Activated T-cell treated with anti-CD3 and anti-CD28 coated beads for 1 hour (primary cell): ENCODE data around the gene AGFG2.
"Not testable (repeated sequence)": the region's sequence is repeated elsewhere in the genome, so short reads cannot be mapped to it uniquely, and the experiment has no call there.

Experiments
- DNase-seq: peaks from one replicate; pipeline ENCODE4 v3.0.0-alpha.2; 2020; ENCODE audit warnings: low read depth

AGFG2 gene

GRCh38 chr7:100538654-100539435 lies at the start of gene AGFG2:
Gene AGFG2 (plus strand): TSS chr7:100539203. CDS start chr7:100539347, 144 bp downstream.
- peak; percentile 100 for DNase-seq

GRCh38 chr7:100489824-100490223 lies 49.2 kb upstream of the AGFG2 start:
- DNase-seq: no peak

GRCh38 chr7:100490483-100491191 lies 48.4 kb upstream of the AGFG2 start:
- DNase-seq: no peak

GRCh38 chr7:100491192-100491578 lies 47.8 kb upstream of the AGFG2 start:
- no peak for DNase-seq

GRCh38 chr7:100492738-100493475 lies 46.1 kb upstream of the AGFG2 start:
- DNase-seq: no peak

- peak; percentile 54 for DNase-seq
Observed at GRCh38 chr7:100493476-100494264, 45.3 kb upstream of the AGFG2 start.

GRCh38 chr7:100496509-100496908 lies 42.5 kb upstream of the AGFG2 start:
- DNase-seq: no peak

- DNase-seq: not testable (repeated sequence)
Observed at GRCh38 chr7:100500743-100501142, 38.3 kb upstream of the AGFG2 start.

GRCh38 chr7:100504031-100504430 lies 35.0 kb upstream of the AGFG2 start:
- not testable (repeated sequence) for DNase-seq

- no peak for DNase-seq
Observed at GRCh38 chr7:100504887-100505611, 34.0 kb upstream of the AGFG2 start.

- no peak for DNase-seq
Observed at GRCh38 chr7:100506356-100506923, 32.6 kb upstream of the AGFG2 start.

GRCh38 chr7:100509231-100509630 lies 29.8 kb upstream of the AGFG2 start:
- DNase-seq: no peak

GRCh38 chr7:100510437-100511239 lies 28.4 kb upstream of the AGFG2 start:
- DNase-seq: no peak

GRCh38 chr7:100513212-100513810 lies 25.7 kb upstream of the AGFG2 start:
- no peak for DNase-seq

GRCh38 chr7:100515072-100515532 lies 23.9 kb upstream of the AGFG2 start:
- DNase-seq: no peak

- peak; percentile 16 for DNase-seq
Observed at GRCh38 chr7:100516135-100516812, 22.7 kb upstream of the AGFG2 start.

- DNase-seq: no peak
Observed at GRCh38 chr7:100517305-100517704, 21.7 kb upstream of the AGFG2 start.

- DNase-seq: no peak
Observed at GRCh38 chr7:100519580-100519979, 19.4 kb upstream of the AGFG2 start.

GRCh38 chr7:100520138-100520537 lies 18.9 kb upstream of the AGFG2 start:
- DNase-seq: no peak
